GM21381 (cell line): ENCODE data around the gene DGKZ.
"Not testable (repeated sequence)": the region's sequence is repeated elsewhere in the genome, so short reads cannot be mapped to it uniquely, and the experiment has no call there.

Source experiments
- ATAC-seq: cut with Tn5 transposase; IDR thresholded peaks from one replicate; pipeline ENCODE4 v1.9.1; 2021; ENCODE audit warnings: mild to moderate bottlenecking, moderate library complexity; ENCODE audit not compliant: unreplicated experiment

DGKZ gene

GRCh38 chr11:46379482-46380293, 32.4 kb downstream of the DGKZ start:
- not testable (repeated sequence) for ATAC-seq

DNA sequence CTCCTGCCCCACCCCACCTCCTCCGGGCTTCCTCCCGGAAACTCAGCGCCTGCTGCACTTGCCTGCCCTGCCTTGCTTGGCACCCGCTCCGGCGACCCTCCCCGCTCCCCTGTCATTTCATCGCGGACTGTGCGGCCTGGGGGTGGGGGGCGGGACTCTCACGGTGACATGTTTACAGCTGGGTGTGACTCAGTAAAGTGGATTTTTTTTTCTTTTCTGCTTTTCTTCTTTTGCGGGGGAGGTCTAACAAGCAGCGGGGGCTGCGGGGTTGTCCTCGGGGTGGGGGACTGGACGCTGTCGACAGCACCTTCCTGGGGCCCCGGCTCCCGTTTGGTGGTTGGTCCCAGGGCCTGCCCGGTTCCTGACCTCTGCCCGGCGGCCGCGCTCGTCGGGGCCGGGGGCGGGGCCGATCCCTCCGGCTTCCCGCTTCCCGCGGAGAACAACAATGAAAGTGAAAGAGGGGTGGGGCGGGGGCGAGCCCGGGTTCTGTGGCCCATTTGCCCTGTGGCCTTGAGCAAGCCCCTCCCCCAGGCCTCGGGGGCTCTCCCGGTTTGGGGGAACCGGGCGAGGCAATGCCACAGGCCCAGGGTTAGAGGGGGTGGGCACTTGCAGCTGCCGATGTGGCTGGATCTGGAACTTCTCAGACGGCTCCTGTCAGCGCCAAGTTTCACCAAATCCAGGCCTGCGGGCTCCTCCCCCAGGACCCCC, 33.2 kb downstream of the DGKZ start:
- no peak for ATAC-seq

GRCh38 chr11:46381048-46381818, 34.0 kb downstream of the DGKZ start, which contains the start of gene MDK:
TSS of gene MDK (plus strand) at chr11:46381669. CDS start at chr11:46382058, 389 bp downstream.
- no peak for ATAC-seq

DNA sequence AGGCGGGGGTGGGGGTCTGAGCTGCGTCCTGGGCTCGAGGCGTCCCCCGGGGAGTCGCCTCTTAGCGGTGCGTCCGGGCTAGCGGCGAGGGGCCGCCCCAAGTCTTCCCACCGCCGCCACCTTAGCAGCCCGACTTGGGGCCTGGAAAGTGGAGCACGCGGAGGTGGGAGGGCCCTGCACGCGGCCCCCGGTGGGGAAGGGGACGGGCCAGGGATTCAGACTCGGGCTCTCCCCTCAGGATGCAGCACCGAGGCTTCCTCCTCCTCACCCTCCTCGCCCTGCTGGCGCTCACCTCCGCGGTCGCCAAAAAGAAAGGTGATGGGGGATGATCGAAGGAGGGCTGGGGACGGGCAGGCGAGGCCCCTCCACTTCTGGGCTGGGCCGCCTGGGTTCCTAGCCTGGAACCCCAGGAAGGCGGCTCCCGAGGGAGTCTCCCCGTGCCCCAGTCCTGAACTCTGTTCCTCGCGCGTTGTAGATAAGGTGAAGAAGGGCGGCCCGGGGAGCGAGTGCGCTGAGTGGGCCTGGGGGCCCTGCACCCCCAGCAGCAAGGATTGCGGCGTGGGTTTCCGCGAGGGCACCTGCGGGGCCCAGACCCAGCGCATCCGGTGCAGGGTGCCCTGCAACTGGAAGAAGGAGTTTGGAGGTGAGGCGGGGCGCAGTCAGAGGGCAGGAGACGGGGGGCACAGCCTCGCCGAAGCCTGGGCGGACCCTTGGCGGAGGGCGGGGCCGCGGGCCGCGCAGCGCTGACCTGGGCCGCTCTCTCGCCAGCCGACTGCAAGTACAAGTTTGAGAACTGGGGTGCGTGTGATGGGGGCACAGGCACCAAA, 34.8 kb downstream of the DGKZ start:
- ATAC-seq, result no peak

GRCh38 chr11:46382646-46383403, 35.6 kb downstream of the DGKZ start:
- ATAC-seq, result no peak

- no peak for ATAC-seq
These were observed 36.1 kb downstream of the DGKZ start for GRCh38 chr11:46383404-46383758.

DNA sequence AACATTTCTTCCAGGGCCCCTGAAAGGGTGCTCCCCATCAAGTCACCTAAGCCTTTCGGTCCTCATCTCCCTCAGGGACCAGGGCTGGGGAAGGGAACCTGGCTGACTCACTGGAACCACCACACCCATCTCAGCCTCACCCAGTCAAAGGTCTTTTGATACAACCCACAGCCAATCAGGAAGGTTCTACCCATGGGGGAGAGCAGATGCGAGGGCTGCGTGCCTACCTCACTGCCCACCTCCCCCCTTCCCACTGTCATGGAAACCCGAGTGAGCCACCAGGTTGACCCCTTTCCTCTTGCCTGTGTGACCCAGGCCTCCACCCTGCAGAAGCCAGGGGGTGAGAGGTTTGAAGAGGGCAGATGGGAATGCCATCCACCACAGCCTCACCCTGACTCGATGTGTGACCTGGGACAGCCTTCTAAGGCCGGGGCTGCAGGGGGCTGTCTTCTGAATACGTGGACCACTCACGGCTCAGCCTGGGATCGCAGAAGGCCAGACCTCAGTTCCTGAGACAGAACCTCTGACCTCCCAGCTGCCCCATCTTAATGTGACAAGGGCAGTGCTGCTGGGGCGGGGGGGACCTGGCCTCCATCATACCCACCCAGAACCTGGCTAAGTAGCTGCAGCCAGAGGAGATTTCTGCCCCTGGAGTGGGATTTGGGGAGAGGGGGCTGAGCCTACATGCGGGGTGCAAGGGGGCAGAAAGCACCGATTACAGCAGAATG, 36.9 kb downstream of the DGKZ start:
- ATAC-seq, result no peak

DNA sequence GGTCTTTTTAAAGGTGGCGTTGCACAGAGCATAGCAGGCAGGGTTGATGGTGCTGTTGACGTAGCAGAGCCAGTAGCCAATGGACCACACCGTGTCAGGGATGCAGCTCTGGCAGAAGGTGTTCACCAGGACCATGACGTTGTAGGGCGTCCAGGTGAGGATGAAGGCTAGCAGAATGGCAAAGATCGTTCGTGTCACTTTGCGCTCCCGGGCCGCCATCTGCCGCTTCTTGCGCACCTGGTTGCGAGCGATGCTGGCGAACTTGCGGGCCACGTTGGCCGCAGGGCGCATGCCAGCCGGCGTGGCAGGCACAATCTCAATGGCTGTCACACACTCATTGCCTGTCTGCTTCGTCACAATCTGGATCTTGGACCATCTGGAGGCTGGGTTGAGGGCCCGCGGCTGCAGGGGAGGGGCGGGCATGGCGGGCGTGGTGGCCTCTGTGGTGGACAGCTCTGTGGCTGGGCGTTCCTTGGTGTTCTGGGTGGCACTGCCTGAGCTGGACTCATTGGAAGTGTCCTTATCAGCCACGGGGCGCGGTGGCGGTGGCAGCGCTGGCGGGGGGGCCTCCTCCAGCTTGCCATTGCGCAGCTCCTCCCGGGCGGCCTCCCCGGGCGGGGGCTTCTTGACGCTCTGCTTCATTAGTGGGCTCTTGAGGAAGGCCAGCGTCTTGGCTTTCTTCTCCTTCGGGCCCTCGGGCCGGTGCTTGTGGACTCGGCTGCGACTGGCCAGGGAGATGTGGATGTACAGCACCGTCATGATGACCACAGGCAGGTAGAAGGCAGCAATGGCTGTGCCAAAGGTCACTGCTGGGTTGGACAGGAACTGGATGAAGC, 38.1 kb downstream of the DGKZ start:
- ATAC-seq, result no peak

DNA sequence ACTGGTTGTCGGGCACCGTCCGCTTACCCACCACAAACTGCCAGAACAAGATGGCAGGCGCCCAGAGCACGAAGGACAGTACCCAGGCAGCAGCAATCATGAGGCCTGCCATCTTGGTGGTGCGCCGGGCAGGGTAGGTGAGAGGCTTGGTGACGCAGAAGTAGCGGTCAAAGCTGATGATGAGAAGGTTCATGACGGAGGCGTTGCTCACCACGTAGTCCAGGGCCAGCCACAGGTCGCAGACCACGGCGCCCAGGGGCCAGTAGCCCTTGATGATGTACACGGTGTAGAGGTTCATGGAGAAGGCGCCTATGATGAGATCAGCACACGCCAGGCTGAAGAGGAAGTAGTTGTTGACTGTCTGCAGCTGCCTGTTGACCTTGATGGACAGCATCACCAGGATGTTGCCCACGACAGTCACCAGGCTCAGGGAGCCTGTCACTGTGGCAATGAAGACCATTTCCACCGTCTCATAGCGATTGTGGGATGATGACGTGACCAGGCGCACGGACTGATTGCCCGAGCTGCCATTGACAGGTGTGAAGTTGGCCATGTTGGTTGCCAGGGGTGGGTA, 38.8 kb downstream of the DGKZ start:
- ATAC-seq, result no peak

DNA sequence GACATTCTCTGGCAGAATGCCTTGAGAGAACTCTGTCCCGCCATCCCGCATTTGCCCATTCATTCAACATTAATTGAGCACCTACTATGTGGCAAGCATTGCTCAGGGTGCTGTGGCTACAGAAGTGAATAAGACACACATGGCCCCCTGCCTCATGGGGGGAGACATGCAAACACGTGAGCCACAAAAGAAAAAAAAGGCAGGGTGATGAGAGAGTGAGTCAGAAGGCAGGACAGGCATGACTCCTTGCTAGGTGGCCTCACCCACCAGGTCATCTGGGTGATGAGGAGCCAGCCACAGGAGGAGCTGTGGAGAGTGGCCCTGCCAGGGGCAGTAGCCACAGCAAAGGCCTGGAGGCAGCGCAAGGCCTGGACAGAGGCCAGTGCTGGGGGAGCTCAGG, 39.4 kb downstream of the DGKZ start:
- no peak for ATAC-seq

GRCh38 chr11:46387456-46387855, 40.2 kb downstream of the DGKZ start:
- ATAC-seq, result no peak

DNA sequence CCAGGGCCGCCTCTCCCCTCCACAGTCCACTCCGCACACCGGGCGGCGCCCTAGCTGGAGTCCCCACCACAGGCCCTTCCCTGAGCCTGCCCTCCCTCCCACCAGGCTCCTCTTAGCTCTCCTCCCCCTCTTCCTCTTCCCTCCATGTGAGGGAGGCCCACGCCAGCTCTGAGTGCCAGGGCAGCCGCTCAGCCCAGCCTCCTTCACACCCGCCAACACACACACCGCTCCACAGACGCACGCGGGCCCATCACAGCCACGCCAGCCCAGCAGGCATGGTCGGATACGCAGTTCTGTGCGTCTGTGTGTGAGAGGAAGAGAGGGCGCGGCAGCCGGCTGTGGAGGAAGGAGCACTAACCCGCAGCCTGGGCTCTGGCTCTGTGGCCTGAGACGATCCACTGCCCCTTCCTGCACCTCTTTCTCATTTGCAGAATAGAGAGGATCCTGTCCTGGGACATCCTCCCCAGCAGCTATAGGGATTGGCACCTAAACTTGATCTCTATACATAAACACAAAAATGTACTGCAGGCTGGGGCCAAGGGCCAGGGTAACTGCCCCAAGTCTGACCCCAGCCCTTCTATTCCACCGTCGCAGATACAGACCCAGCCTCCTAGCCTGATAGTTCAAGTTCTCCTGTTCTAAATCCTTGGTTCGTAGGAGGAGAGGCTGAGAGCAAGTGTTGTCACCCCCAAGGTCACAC, 40.8 kb downstream of the DGKZ start:
- no peak for ATAC-seq

DNA sequence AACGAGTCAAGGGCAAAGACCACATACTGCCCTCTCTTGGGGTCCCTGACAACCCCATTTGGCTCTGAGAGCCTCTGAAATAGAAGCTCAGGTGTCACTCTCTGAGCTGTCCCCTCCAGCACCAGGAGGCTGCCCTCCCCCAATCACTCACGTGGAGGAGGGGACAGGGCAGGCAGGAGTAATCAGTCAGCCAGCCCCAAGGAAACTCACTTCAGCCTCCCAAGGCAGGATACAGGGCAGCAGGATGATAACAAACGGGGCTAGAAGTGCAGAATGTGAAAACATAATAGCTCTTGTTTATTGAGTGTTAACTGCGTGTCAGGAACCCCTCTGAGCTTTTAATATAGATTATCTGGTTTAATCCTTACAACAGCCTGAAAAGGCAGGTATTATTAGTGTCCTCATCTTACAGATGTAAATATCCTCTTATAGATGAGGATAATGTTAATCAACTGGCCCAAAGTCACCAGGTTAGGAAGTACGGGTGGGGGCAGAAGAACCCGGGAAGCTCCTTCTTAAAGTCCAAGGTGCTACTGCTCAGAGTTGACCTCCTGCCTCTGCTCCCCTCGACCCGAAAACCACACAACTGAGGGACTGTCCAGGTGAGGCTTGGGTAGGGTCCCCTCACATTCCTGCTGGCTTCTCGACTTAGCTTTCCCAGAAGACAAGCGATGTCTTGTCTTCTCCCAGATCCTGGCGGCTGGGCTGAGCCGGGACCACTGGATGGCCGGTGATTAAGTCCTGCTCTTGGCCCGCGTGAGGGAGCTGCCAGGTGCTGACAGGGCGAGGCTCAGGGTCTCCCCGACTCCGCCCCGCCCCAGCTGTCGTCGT, 41.6 kb downstream of the DGKZ start:
- no peak for ATAC-seq

DNA sequence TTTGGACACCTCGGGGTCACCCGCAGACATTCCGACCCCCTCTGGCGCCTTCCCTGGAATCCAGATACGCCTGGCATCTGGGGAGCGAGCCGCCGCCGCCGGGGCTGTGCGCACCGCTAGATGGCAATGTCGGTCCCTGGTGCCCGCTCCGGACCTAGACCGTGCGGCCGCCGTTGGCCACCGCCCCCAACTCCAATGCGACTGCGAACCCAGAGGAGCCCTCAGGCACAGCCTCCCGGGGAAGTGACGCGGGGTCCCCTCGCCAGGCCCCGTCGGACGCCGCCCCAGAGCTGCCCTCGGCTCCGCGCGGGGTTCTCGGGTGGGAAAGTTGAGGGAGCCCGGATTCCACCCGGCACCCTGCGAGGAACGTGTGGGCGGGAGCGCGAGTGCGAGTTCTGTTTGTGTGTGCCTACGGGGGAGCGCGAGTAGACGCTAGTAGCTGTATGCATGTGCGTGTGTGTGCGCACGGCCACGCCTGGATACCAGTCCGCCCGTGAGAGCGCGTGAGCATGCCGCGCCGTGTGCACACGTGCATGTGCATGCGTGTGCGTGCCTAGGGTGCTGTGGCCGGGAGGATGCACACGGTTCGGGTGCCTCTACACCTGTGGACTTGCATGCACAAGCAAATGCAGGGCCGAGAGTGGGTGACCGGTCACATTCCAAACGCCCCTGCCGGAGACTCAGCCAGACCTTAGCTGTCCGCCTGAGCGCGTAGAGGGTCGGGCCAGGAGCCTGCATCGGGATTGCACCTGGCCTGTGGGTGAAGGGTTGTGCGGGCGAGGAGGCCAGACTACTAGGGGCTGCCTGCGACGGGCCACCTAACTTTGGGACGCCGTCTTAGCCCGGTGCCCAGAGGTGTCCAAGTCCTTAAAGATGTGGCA, 42.4 kb downstream of the DGKZ start:
- peak; percentile 41 for ATAC-seq

- ATAC-seq, result no peak
These were observed 43.3 kb downstream of the DGKZ start for GRCh38 chr11:46390331-46391171.
